B cell (primary cell): ENCODE results near the gene CIAPIN1. TPM values are rescaled to one million over a fixed set of nuclear protein-coding genes. Genes with fewer than 3 reads are reported as not detected.
"Not testable (repeated sequence)": the region's sequence is repeated elsewhere in the genome, so short reads cannot be mapped to it uniquely, and the experiment has no call there.

Source experiments
- ATAC-seq: fragments of 200-7000 bp; cut with Tn5 transposase; one replicate; pipeline ENCODE4 v1.10.0; 2021; ENCODE audit warnings: low read depth, mild to moderate bottlenecking, moderate number of reproducible peaks, moderate library complexity
- CTCF ChIA-PET: fragments of 350-600 bp; sonication (Branson Sonifier 250); formaldehyde crosslinking; loops from one replicate; lab custom pipeline; 2021; ENCODE audit warnings: antibody characterized with exemption, inconsistent platforms; lab: Charles Lee
- POLR2A ChIA-PET: fragments of 350-600 bp; sonication (Branson Sonifier 250); formaldehyde crosslinking; loops from one replicate; lab custom pipeline; 2021; ENCODE audit warnings: antibody characterized with exemption; lab: Charles Lee
- DNase-seq: peaks from one replicate; pipeline ENCODE4 v3.0.0; 2013
- H2AFZ ChIP-seq: 2 replicates; pipeline ENCODE4 v1.6.1; 2012; ENCODE audit warnings: mild to moderate bottlenecking, low read depth, low read length; ENCODE audit not compliant: insufficient read depth, poor library complexity, severe bottlenecking
- H3K27ac ChIP-seq, 2 donors: 1 replicate in 1 of 2; 2 replicates in 1 of 2; pipeline ENCODE4 v1.5.1; 2012 to 2013; ENCODE audit warnings: low read length in 2 of 2, mild to moderate bottlenecking in 2 of 2, moderate library complexity in 1 of 2
- H3K27me3 ChIP-seq, 4 experiments: fragments of 200-600 bp in 1 of 4; sonication (generic) in 1 of 4; replicated peaks in 1 of 4; 1 replicate in 2 of 4; 2 replicates in 2 of 4; pipeline versions ENCODE4 v1.6.1 to v1.7.0; 2013 to 2016; ENCODE audit warnings: low read length in 3 of 4, mild to moderate bottlenecking in 2 of 4, mixed read lengths in 1 of 4, moderate library complexity in 1 of 4; ENCODE audit not compliant: insufficient read depth in 4 of 4, control insufficient read depth in 3 of 4; ENCODE audit errors: control extremely low read depth in 1 of 4
- H3K36me3 ChIP-seq, 2 experiments: replicated peaks in 1 of 2; 1 replicate in 1 of 2; 2 replicates in 1 of 2; pipeline versions ENCODE4 v1.6.1 to v1.7.1; 2013; ENCODE audit warnings: low read length in 1 of 2; ENCODE audit not compliant: insufficient read depth in 2 of 2, control insufficient read depth in 1 of 2; ENCODE audit errors: control extremely low read depth in 1 of 2, extremely low read depth in 1 of 2
- H3K4me1 ChIP-seq, 2 donors: fragments of 200-600 bp in 1 of 2; sonication (generic) in 1 of 2; 1 replicate in 1 of 2; 2 replicates in 1 of 2; pipeline versions ENCODE4 v1.5.1 to v1.6.1; 2013 to 2017; ENCODE audit warnings: low read length in 2 of 2; ENCODE audit not compliant: control insufficient read depth in 2 of 2, insufficient read depth in 2 of 2
- H3K4me2 ChIP-seq: replicated peaks from 2 replicates; pipeline ENCODE3; 2012; ENCODE audit warnings: mild to moderate bottlenecking, low read depth, low read length; ENCODE audit not compliant: poor library complexity, severe bottlenecking
- H3K4me3 ChIP-seq, 5 experiments: fragments of 200-600 bp in 1 of 5; sonication (generic) in 1 of 5; 1 replicate in 3 of 5; 2 replicates in 2 of 5; pipeline versions ENCODE4 v1.5.1 to v1.7.0; 2011 to 2016; ENCODE audit warnings: low read length in 4 of 5, mild to moderate bottlenecking in 4 of 5, low read depth in 2 of 5, control low read depth in 1 of 5, moderate library complexity in 1 of 5; ENCODE audit not compliant: insufficient read depth in 1 of 5; ENCODE audit errors: control extremely low read depth in 1 of 5, extremely low read depth in 1 of 5
- H3K79me2 ChIP-seq: fragments of 200-600 bp; sonication (generic); one replicate; pipeline ENCODE4 v1.6.0; 2016; ENCODE audit warnings: low read length; ENCODE audit not compliant: control insufficient read depth, insufficient read depth
- H3K9ac ChIP-seq: fragments of 200-600 bp; sonication (generic); 2 replicates; pipeline ENCODE4 v1.6.1; 2017; ENCODE audit warnings: mild to moderate bottlenecking, low read length, moderate library complexity
- H3K9me3 ChIP-seq, 3 donors: one replicate each; pipeline versions ENCODE4 v1.6.1 to v1.7.1; 2013; ENCODE audit warnings: low read length in 2 of 3; ENCODE audit not compliant: control insufficient read depth in 2 of 3, insufficient read depth in 1 of 3; ENCODE audit errors: control extremely low read depth in 1 of 3
- H4K20me1 ChIP-seq: 2 replicates; pipeline ENCODE4 v1.6.0; 2012; ENCODE audit warnings: mild to moderate bottlenecking, low read length; ENCODE audit not compliant: insufficient read depth, control insufficient read depth, poor library complexity, severe bottlenecking
- H3K27ac Mint-ChIP-seq: one replicate; pipeline ENCODE4 v1.8.0; 2021; ENCODE audit warnings: mixed read lengths
- H3K27me3 Mint-ChIP-seq: one replicate; pipeline ENCODE4 v1.8.0; 2021; ENCODE audit warnings: mixed read lengths
- H3K4me1 Mint-ChIP-seq: one replicate; pipeline ENCODE4 v1.8.0; 2021; ENCODE audit warnings: mixed read lengths
- H3K4me3 Mint-ChIP-seq: one replicate; pipeline ENCODE4 v1.8.0; 2021; ENCODE audit warnings: mixed read lengths
- H3K9me3 Mint-ChIP-seq: one replicate; pipeline ENCODE4 v1.8.0; 2022; ENCODE audit warnings: mixed read lengths; ENCODE audit not compliant: insufficient read depth
- EZH2 ChIP-seq: IDR thresholded peaks from 2 replicates; pipeline ENCODE4 v1.6.1; 2012; ENCODE audit warnings: borderline replicate concordance, low read depth, mild to moderate bottlenecking, moderate library complexity, low read length; ENCODE audit not compliant: insufficient read depth, poor library complexity, severe bottlenecking
- WGBS: methylation state at CpG from one replicate; pipeline ENCODE4 v1.1.5; 2013; ENCODE audit warnings: missing lambda C conversion rate; ENCODE audit not compliant: insufficient coverage; 5-methylcytosine and 5-hydroxymethylcytosine counted together
- intact Hi-C: fragments of 100-400 bp; cut with micrococcal nuclease; formaldehyde crosslinking; loops from one replicate; pipeline ENCODE4 v1.10.0; 2022
- polyA plus RNA-seq: library from polyadenylated mRNA; depleted of rRNA; stranded (reverse); fragments of >200 nt; gene quantifications from 2 replicates; pipeline ENCODE4 v1.2.3, GENCODE V29; 2012
- total RNA-seq, 2 donors: library from RNA; stranded (reverse); fragments of 120-200 nt in 1 of 2; gene quantifications; 1 replicate in 1 of 2; 2 replicates in 1 of 2; pipeline versions ENCODE4 v1.2.3 to v1.2.4, GENCODE V29; 2013 to 2022
- TF ChIP-seq, protein P1 (sequence below): fragments of 200-600 bp; IDR thresholded peaks from one replicate; pipeline ENCODE4 v1.8.0; 2022; ENCODE audit warnings: antibody characterized with exemption, mild to moderate bottlenecking

Gene CIAPIN1
- total and polyA plus RNA-seq, 2 donors (not counting 1 experiment from before 2014, with no cell fraction given), result 22.0 to 45.7 TPM

DNA sequence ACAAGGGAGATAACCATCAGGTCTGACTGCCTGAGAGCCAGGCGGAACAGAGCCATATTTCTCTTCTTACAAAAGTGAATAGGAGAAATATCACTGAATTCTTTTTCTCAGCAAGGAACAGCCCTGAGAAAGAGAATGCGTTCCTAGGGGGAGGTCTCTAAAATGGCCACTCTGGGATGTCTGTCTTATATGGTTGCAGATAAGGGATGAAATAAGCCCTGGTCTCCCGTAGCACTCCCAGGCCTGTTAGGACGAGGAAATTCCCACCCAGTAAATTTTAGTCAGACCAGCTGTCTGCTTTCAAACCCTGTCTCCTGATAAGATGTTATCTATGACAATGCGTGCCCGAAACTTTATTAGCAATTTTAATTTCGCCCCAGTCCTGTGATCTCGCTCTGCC is 7.2 kb downstream of the CIAPIN1 start:
- POLR2A ChIA-PET, H3K4me3 Mint-ChIP-seq, H3K27ac Mint-ChIP-seq, H3K27me3 Mint-ChIP-seq, H3K27ac ChIP-seq, H3K9ac ChIP-seq, ATAC-seq, H3K4me1 ChIP-seq, DNase-seq, H3K4me3 ChIP-seq, H2AFZ ChIP-seq, H3K4me2 ChIP-seq, intact Hi-C loops, H3K9me3 Mint-ChIP-seq, H3K4me1 Mint-ChIP-seq, H4K20me1 ChIP-seq, H3K27me3 ChIP-seq: not testable (repeated sequence)
- 100% methylated on average over 5 of the region's 8 CpGs for WGBS
- Histone ChIP-seq H3K79me2 (peaks cover 36% of the 10 kb centered on the region), H3K9me3 (peaks cover 4 to 17% (median 17%) of the 10 kb centered on the region in 3 donors), H3K36me3 (peaks cover 1 to 49% of the 10 kb centered on the region in 2 experiments)
- CTCF ChIA-PET, result interaction anchor here (1.9 kb wide), 1 partner anchor 22 kb away, joined by 6 read pairs; no protein-coding TSS in a partner anchor

DNA sequence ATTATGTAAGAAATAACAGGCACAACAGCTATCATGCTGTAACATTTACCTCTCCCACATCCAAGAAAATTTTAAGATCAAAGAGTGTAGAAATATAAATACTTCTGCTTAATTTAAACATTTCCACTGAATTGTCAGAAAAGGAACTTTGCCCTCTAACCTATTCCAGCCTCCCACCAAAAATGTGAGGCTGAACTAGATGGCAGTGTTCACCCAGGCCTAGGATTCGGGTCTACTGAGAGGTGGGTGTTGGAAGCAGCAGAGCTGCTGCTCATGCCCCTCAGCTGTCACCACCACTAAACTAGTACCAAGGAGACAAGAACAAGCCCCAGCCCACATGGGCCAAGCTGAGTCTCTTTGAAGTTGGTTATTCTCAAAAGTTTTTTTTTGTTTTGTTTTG is 11.3 kb downstream of the CIAPIN1 start:
- TF ChIP-seq, protein P1, sequence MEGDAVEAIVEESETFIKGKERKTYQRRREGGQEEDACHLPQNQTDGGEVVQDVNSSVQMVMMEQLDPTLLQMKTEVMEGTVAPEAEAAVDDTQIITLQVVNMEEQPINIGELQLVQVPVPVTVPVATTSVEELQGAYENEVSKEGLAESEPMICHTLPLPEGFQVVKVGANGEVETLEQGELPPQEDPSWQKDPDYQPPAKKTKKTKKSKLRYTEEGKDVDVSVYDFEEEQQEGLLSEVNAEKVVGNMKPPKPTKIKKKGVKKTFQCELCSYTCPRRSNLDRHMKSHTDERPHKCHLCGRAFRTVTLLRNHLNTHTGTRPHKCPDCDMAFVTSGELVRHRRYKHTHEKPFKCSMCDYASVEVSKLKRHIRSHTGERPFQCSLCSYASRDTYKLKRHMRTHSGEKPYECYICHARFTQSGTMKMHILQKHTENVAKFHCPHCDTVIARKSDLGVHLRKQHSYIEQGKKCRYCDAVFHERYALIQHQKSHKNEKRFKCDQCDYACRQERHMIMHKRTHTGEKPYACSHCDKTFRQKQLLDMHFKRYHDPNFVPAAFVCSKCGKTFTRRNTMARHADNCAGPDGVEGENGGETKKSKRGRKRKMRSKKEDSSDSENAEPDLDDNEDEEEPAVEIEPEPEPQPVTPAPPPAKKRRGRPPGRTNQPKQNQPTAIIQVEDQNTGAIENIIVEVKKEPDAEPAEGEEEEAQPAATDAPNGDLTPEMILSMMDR, result no peak
- no peak for TF ChIP-seq EZH2
- intact Hi-C loops, result no loop called here
- H3K9me3 ChIP-seq, result peaks cover 0 to 17% (median 12%) of the 10 kb centered on the region in 3 donors
- no peak overlapping the region for H3K9ac ChIP-seq
- H2AFZ ChIP-seq, result no peak overlapping the region
- no CpG with 5 or more reads among the region's 1 CpG for WGBS
- CTCF ChIA-PET, result no interaction called here
- H3K27me3 Mint-ChIP-seq, result no peaks in the 10 kb centered on the region
- no peak overlapping the region for H3K4me2 ChIP-seq
- no peaks in the 10 kb centered on the region for H3K4me1 ChIP-seq
- no peaks in the 10 kb centered on the region for H3K27me3 ChIP-seq
- peaks cover 6% of the 10 kb centered on the region for H3K9me3 Mint-ChIP-seq
- H3K27ac Mint-ChIP-seq, result no peak overlapping the region
- POLR2A ChIA-PET, result no interaction called here
- H3K36me3 ChIP-seq, result peaks cover 2 to 86% of the 10 kb centered on the region in 2 experiments
- H3K79me2 ChIP-seq, result peaks cover 3% of the 10 kb centered on the region
- DNase-seq (no peak), ATAC-seq (no peak)
- H3K4me3 Mint-ChIP-seq, result no peak overlapping the region
- no peak overlapping the region for H3K27ac ChIP-seq
- no peak overlapping the region for H3K4me3 ChIP-seq
- H3K4me1 Mint-ChIP-seq, result no peaks in the 10 kb centered on the region
- H4K20me1 ChIP-seq, result no peaks in the 10 kb centered on the region
